HCT116 (cell line): ENCODE data around the gene AGK. TPM values are rescaled to one million over a fixed set of nuclear protein-coding genes. Genes with fewer than 3 reads are reported as not detected.

Source experiments
- ATAC-seq: fragments of 200-7000 bp; cut with Tn5 transposase; 2 replicates; pipeline ENCODE4 v1.9.1; 2020; ENCODE audit warnings: mild to moderate bottlenecking, moderate library complexity
- BruUV-seq: library from RNA; stranded (reverse); fragments of 400-500 nt; replicated peaks from 2 replicates; lab custom pipeline; 2021; lab: Mats Ljungman, UMichigan
- CTCF ChIA-PET: fragments of 300-600 bp; sonication (Branson Sonifier 250); formaldehyde crosslinking; loops from one replicate; lab custom pipeline; 2021; ENCODE audit warnings: antibody characterized with exemption; lab: Charles Lee
- POLR2A ChIA-PET: fragments of 300-600, 350-600 bp; sonication (Branson Sonifier 250); formaldehyde crosslinking; loops from one replicate; lab custom pipeline; 2021; ENCODE audit warnings: antibody characterized with exemption; lab: Charles Lee
- RAD21 ChIA-PET, 2 experiments: fragments of 300-600 bp; sonication (Branson Sonifier 250); formaldehyde crosslinking; loops; one replicate each; lab custom pipeline; 2023; ENCODE audit warnings: low total read pairs in 2 of 2; ENCODE audit not compliant: uncharacterized antibody in 2 of 2, unreplicated experiment in 2 of 2, low non-redundant PET in 1 of 2; lab: Charles Lee
- DNase-seq: peaks from one replicate; pipeline ENCODE4 v3.0.0-alpha.2; 2010; ENCODE audit warnings: low read depth, low spot score
- H2AFZ ChIP-seq: fragments of 200-600 bp; shearing (Covaris generic), sonication (generic); 2 replicates; pipeline ENCODE4 v1.6.1; 2017; ENCODE audit warnings: low read depth, mixed run types, mixed read lengths, antibody characterized with exemption, low read length; ENCODE audit not compliant: poor library complexity, severe bottlenecking
- H3K27ac ChIP-seq: 2 replicates; pipeline ENCODE4 v1.5.1; 2012; ENCODE audit warnings: low read depth, low read length
- H3K27me3 ChIP-seq: fragments of 200-600 bp; sonication (generic); 2 replicates; pipeline ENCODE4 v1.6.1; 2016; ENCODE audit warnings: mixed run types, low read length, mixed read lengths; ENCODE audit not compliant: insufficient read depth
- H3K36me3 ChIP-seq, 2 experiments: fragments of 200-500 bp in 1 of 2; fragments of 200-600 bp in 1 of 2; sonication (Bioruptor generic) in 1 of 2; sonication (generic) in 1 of 2; 2 replicates each; pipeline versions ENCODE4 v1.5.1 to v1.6.1; 2014 to 2016; ENCODE audit warnings: low read length in 2 of 2, inconsistent platforms in 1 of 2, mixed read lengths in 1 of 2, mixed run types in 1 of 2; ENCODE audit not compliant: insufficient read depth in 2 of 2, control insufficient read depth in 1 of 2
- H3K4me1 ChIP-seq, 2 experiments: fragments of 200-600 bp in 1 of 2; sonication (generic) in 1 of 2; 2 replicates each; pipeline versions ENCODE4 v1.5.1 to v1.6.1; 2012 to 2017; ENCODE audit warnings: low read length in 2 of 2, inconsistent platforms in 1 of 2, mild to moderate bottlenecking in 1 of 2, mixed read lengths in 1 of 2, mixed run types in 1 of 2, moderate library complexity in 1 of 2; ENCODE audit not compliant: insufficient read depth in 2 of 2, control insufficient read depth in 1 of 2
- H3K4me2 ChIP-seq: fragments of 200-600 bp; sonication (generic); 2 replicates; pipeline ENCODE4 v1.6.1; 2017; ENCODE audit warnings: mixed run types, low read length, mixed read lengths
- H3K4me3 ChIP-seq, 2 experiments: fragments of 200-600 bp in 1 of 2; sonication (generic) in 1 of 2; replicated peaks in 1 of 2; 2 replicates each; pipeline ENCODE4 v1.5.1; 2011 to 2016; ENCODE audit warnings: low read length in 2 of 2, control low read depth in 1 of 2, low read depth in 1 of 2, mild to moderate bottlenecking in 1 of 2, mixed read lengths in 1 of 2, mixed run types in 1 of 2
- H3K79me2 ChIP-seq: fragments of 200-600 bp; sonication (generic); 2 replicates; pipeline ENCODE4 v1.6.1; 2017; ENCODE audit warnings: mild to moderate bottlenecking, mixed run types, low read length, moderate library complexity, mixed read lengths; ENCODE audit not compliant: insufficient read depth
- H3K9ac ChIP-seq: fragments of 200-600 bp; sonication (generic); 2 replicates; pipeline ENCODE4 v1.6.1; 2016; ENCODE audit warnings: low read length, mixed read lengths
- H3K9me2 ChIP-seq: fragments of 200-600 bp; sonication (generic), shearing (Covaris generic); 2 replicates; pipeline ENCODE4 v1.6.1; 2017; ENCODE audit warnings: mixed run types, mild to moderate bottlenecking, moderate library complexity; ENCODE audit not compliant: insufficient read depth
- H3K9me3 ChIP-seq, 2 experiments: fragments of 200-500 bp in 1 of 2; fragments of 200-600 bp in 1 of 2; sonication (Bioruptor generic) in 1 of 2; sonication (generic) in 1 of 2; 2 replicates each; pipeline ENCODE4 v1.6.1; 2014 to 2017; ENCODE audit warnings: low read length in 2 of 2, mixed read lengths in 2 of 2, inconsistent platforms in 1 of 2, low read depth in 1 of 2, mild to moderate bottlenecking in 1 of 2, mixed run types in 1 of 2, moderate library complexity in 1 of 2; ENCODE audit not compliant: control insufficient read depth in 1 of 2, insufficient read depth in 1 of 2
- H4K20me1 ChIP-seq: fragments of 200-600 bp; sonication (generic), shearing (Covaris generic); 2 replicates; pipeline ENCODE4 v1.6.1; 2017; ENCODE audit warnings: mixed run types, mild to moderate bottlenecking, moderate library complexity; ENCODE audit not compliant: insufficient read depth
- CBX3 ChIP-seq: IDR thresholded peaks from 2 replicates; pipeline ENCODE4 v1.6.1; 2012; ENCODE audit warnings: low read depth
- EGR1 ChIP-seq: IDR thresholded peaks from 2 replicates; pipeline ENCODE4 v1.6.1; 2012; ENCODE audit warnings: low read depth
- ELF1 ChIP-seq: IDR thresholded peaks from 2 replicates; pipeline ENCODE4 v1.6.1; 2012; ENCODE audit warnings: low read depth, borderline replicate concordance
- POLR2A ChIP-seq: IDR thresholded peaks from 2 replicates; pipeline ENCODE4 v1.7.0; 2011; ENCODE audit warnings: borderline replicate concordance; ENCODE audit not compliant: insufficient read depth, insufficient read length; ENCODE audit errors: extremely low read depth
- RAD21 ChIP-seq: IDR thresholded peaks from 2 replicates; pipeline ENCODE4 v1.6.1; 2012; ENCODE audit warnings: low read depth, mild to moderate bottlenecking
- SIN3A ChIP-seq: IDR thresholded peaks from 2 replicates; pipeline ENCODE4 v1.6.1; 2012; ENCODE audit warnings: low read depth
- SP1 ChIP-seq: IDR thresholded peaks from 2 replicates; pipeline ENCODE4 v1.6.1; 2012; ENCODE audit warnings: low read depth
- SRF ChIP-seq: IDR thresholded peaks from 2 replicates; pipeline ENCODE4 v1.6.1; 2012; ENCODE audit warnings: low read depth
- ZFX ChIP-seq: fragments of 450-650 bp; IDR thresholded peaks from 2 replicates; pipeline ENCODE4 v1.6.1; 2017
- intact Hi-C: fragments of 100-400 bp; cut with micrococcal nuclease; formaldehyde crosslinking; loops from 2 replicates; pipeline ENCODE4 v1.10.0; 2022
- total RNA-seq: library from RNA; stranded (reverse); gene quantifications from one replicate; pipeline ENCODE4 v1.2.1, GENCODE V29; 2021; ENCODE audit not compliant: unreplicated experiment
- TF ChIP-seq, protein P1 (sequence below), 3 experiments: fragments of 200-600 bp in 1 of 3; sonication (generic) in 1 of 3; IDR thresholded peaks in 2 of 3; conservative IDR thresholded peaks in 1 of 3; 2 replicates each; pipeline ENCODE4 v1.5.1; 2012 to 2017; ENCODE audit warnings: low read depth in 2 of 3, low read length in 2 of 3, antibody characterized with exemption in 1 of 3, borderline replicate concordance in 1 of 3, control low read depth in 1 of 3, mild to moderate bottlenecking in 1 of 3, mixed read lengths in 1 of 3, mixed run types in 1 of 3, moderate library complexity in 1 of 3; ENCODE audit not compliant: insufficient read depth in 1 of 3
- TF ChIP-seq, protein P2 (sequence below): IDR thresholded peaks from 2 replicates; pipeline ENCODE4 v1.6.1; 2012

AGK gene
- total RNA-seq, 1 experiment from 2014 or later = 36.3 TPM

DNA sequence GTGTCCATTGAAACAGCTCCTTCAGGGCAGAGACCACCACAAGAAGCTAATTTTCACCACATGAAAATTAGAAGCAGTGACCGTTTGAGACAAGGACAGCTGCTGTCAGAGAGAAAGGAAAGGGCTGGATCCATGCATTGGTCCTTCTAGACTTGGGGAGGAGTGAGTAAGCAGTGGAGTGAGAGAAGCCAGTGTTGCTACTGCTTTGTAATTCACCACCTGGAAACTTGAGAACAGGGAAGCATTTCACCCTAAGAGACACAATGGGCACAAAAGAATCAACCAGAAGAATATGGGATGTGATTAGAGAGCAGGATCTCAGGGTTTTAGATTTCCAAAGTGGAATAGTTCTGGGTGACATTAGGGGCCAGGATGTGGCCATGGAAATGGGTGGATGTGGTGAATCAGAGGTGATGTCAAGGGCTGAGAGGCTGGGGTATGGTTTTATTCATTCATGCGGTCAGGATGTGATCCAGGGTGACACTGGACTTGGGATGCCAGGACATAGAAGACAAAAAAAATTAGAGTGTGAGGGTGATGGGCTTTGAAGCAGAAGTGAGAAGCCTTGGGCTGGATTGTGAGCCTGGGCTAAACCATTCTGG is 89.1 kb downstream of the AGK start:
- no TSS peak for BruUV-seq
- Histone ChIP-seq H3K79me2 (no peaks in the 10 kb centered on the region), H3K4me3 (no peak overlapping the region), H3K27me3 (no peaks in the 10 kb centered on the region), H4K20me1 (no peaks in the 10 kb centered on the region), H3K9ac (no peak overlapping the region)
- no peak for ATAC-seq
- ChIA-PET POLR2A (no interaction called here), CTCF (no interaction called here)
- no peak for TF ChIP-seq SRF
- TF ChIP-seq SP1 = no peak
- TF ChIP-seq, protein P1, sequence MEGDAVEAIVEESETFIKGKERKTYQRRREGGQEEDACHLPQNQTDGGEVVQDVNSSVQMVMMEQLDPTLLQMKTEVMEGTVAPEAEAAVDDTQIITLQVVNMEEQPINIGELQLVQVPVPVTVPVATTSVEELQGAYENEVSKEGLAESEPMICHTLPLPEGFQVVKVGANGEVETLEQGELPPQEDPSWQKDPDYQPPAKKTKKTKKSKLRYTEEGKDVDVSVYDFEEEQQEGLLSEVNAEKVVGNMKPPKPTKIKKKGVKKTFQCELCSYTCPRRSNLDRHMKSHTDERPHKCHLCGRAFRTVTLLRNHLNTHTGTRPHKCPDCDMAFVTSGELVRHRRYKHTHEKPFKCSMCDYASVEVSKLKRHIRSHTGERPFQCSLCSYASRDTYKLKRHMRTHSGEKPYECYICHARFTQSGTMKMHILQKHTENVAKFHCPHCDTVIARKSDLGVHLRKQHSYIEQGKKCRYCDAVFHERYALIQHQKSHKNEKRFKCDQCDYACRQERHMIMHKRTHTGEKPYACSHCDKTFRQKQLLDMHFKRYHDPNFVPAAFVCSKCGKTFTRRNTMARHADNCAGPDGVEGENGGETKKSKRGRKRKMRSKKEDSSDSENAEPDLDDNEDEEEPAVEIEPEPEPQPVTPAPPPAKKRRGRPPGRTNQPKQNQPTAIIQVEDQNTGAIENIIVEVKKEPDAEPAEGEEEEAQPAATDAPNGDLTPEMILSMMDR (IDR thresholded peaks at IDR 0.05 in 2 of 3, conservative IDR thresholded peaks at IDR 0.05 in 1 of 3; ENCODE audit: borderline replicate concordance in 1 of 3, insufficient read depth in 1 of 3, low read depth in 2 of 3, low read length in 2 of 3) = no peak
- TF ChIP-seq POLR2A = no peak
- no peak for TF ChIP-seq ELF1
- TF ChIP-seq EGR1 = no peak
- no peak for TF ChIP-seq CBX3
- TF ChIP-seq SIN3A = no peak
- TF ChIP-seq, protein P2, sequence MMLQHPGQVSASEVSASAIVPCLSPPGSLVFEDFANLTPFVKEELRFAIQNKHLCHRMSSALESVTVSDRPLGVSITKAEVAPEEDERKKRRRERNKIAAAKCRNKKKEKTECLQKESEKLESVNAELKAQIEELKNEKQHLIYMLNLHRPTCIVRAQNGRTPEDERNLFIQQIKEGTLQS = no peak
- TF ChIP-seq, all 23 proteins: peak for 0
- H3K36me3 ChIP-seq = peaks cover 0 to 6% of the 10 kb centered on the region in 2 experiments; a peak in 1 of 4 replicates
- H3K9me3 ChIP-seq = no peaks in the 10 kb centered on the region
- H3K27ac ChIP-seq = no peak overlapping the region
- no peaks in the 10 kb centered on the region for H3K4me1 ChIP-seq
- H3K9me2 ChIP-seq = no peaks in the 10 kb centered on the region
- no peak overlapping the region for H2AFZ ChIP-seq
- RAD21 ChIA-PET = no interaction called here
- no peak overlapping the region for H3K4me2 ChIP-seq
- intact Hi-C loops = no loop called here
- DNase-seq = no peak

DNA sequence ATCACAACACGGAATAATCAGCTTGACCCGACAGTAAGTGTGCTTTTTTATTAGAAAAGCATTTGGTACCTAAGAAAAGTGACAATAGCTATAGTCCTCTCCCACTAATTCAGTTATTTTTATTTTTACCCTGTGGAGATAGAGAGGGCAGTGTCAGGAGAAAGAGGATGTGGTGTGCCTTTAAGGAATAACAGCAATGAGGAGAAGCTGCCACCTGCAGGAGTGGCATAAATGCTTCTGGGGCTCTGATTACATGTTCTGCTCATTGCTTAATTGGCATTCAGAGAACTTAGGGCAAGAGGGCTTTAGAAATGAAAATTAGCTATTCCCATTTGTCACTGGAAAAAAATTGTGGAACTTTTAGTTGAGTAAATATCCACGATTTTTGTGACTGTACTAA is 90.7 kb downstream of the AGK start:
- no peaks in the 10 kb centered on the region for H3K27me3 ChIP-seq
- intact Hi-C loops = no loop called here
- no peak overlapping the region for H2AFZ ChIP-seq
- no peak for TF ChIP-seq SP1
- 0 out of 2 replicates have a peak, but pooled peaks have one; percentile 15 for TF ChIP-seq RAD21
- no peak for TF ChIP-seq ZFX
- TF ChIP-seq ELF1 = no peak
- TF ChIP-seq SIN3A = no peak
- no peak overlapping the region for H3K9ac ChIP-seq
- H3K36me3 ChIP-seq = peaks cover 0 to 6% of the 10 kb centered on the region in 2 experiments; a peak in 1 of 4 replicates
- ATAC-seq (no peak), DNase-seq (no peak)
- ChIA-PET CTCF (no interaction called here), RAD21 (no interaction called here), POLR2A (no interaction called here)
- H3K4me1 ChIP-seq = no peaks in the 10 kb centered on the region
- H3K4me2 ChIP-seq = no peak overlapping the region
- H3K9me3 ChIP-seq = no peaks in the 10 kb centered on the region
- no peak overlapping the region for H3K4me3 ChIP-seq
- no peak overlapping the region for H3K27ac ChIP-seq
- BruUV-seq = no TSS peak
- no peaks in the 10 kb centered on the region for H4K20me1 ChIP-seq
- H3K79me2 ChIP-seq = no peaks in the 10 kb centered on the region
- no peaks in the 10 kb centered on the region for H3K9me2 ChIP-seq
